A549 (cell line): ENCODE data around the gene SH2D2A.

Experiments used
- CBX2 ChIP-seq: fragments of 200-600 bp; sonication (generic); IDR thresholded peaks from 2 replicates; pipeline ENCODE4 v1.6.1; 2016; ENCODE audit warnings: low read depth, mild to moderate bottlenecking, borderline replicate concordance
- CTCF ChIP-seq: fragments of >200 bp; sonication (Bioruptor Twin); formaldehyde crosslinking; IDR thresholded peaks from 3 replicates; pipeline ENCODE4 v1.5.1; 2016
- ELK1 ChIP-seq: fragments of 150-350 bp; IDR thresholded peaks from 2 replicates; pipeline ENCODE4 v1.6.1; 2014; ENCODE audit warnings: low read depth, mild to moderate bottlenecking, low read length
- HDAC2 ChIP-seq: fragments of 200-600 bp; sonication (generic); IDR thresholded peaks from 2 replicates; pipeline ENCODE4 v1.6.1; 2016
- JUN ChIP-seq, 2 experiments: fragments of >200 bp; sonication (Bioruptor Twin); formaldehyde crosslinking; IDR thresholded peaks; 2 replicates in 1 of 2; 3 replicates in 1 of 2; pipeline ENCODE4 v1.6.1; 2016 to 2017
- POLR2A ChIP-seq: IDR thresholded peaks from 2 replicates; pipeline ENCODE4 v1.6.1; 2012; ENCODE audit warnings: mild to moderate bottlenecking, low read length
- RAD21 ChIP-seq, 2 experiments: fragments of >200 bp in 1 of 2; sonication (Bioruptor Twin) in 1 of 2; formaldehyde crosslinking in 1 of 2; IDR thresholded peaks in 1 of 2; conservative IDR thresholded peaks in 1 of 2; 2 replicates in 1 of 2; 3 replicates in 1 of 2; pipeline ENCODE4 v1.6.1; 2012 to 2018; ENCODE audit warnings: inconsistent platforms in 1 of 2
- SMC3 ChIP-seq: fragments of >200 bp; sonication (Bioruptor Twin); formaldehyde crosslinking; IDR thresholded peaks from 3 replicates; pipeline ENCODE4 v1.6.1; 2018; ENCODE audit warnings: inconsistent platforms
- ZC3H11A ChIP-seq: fragments of 450-650 bp; IDR thresholded peaks from 2 replicates; pipeline ENCODE4 v1.6.1; 2014; ENCODE audit warnings: antibody characterized with exemption, mild to moderate bottlenecking

GRCh38 chr1:156862997-156863599 lies 46.5 kb upstream of the SH2D2A start:
- TF ChIP-seq ELK1 = no peak
- TF ChIP-seq SMC3 = no peak
- no peak for TF ChIP-seq HDAC2
- TF ChIP-seq CTCF = no peak
- no peak for TF ChIP-seq POLR2A
- TF ChIP-seq JUN (IDR thresholded peaks at IDR 0.05) = no peak
- no peak for TF ChIP-seq RAD21 (conservative IDR thresholded peaks at IDR 0.05 in 1 of 2, IDR thresholded peaks at IDR 0.05 in 1 of 2)
- TF ChIP-seq CBX2 = no peak
- no peak for TF ChIP-seq ZC3H11A
